ENCODE measurements around the gene STING1.

STING1 gene

DNA sequence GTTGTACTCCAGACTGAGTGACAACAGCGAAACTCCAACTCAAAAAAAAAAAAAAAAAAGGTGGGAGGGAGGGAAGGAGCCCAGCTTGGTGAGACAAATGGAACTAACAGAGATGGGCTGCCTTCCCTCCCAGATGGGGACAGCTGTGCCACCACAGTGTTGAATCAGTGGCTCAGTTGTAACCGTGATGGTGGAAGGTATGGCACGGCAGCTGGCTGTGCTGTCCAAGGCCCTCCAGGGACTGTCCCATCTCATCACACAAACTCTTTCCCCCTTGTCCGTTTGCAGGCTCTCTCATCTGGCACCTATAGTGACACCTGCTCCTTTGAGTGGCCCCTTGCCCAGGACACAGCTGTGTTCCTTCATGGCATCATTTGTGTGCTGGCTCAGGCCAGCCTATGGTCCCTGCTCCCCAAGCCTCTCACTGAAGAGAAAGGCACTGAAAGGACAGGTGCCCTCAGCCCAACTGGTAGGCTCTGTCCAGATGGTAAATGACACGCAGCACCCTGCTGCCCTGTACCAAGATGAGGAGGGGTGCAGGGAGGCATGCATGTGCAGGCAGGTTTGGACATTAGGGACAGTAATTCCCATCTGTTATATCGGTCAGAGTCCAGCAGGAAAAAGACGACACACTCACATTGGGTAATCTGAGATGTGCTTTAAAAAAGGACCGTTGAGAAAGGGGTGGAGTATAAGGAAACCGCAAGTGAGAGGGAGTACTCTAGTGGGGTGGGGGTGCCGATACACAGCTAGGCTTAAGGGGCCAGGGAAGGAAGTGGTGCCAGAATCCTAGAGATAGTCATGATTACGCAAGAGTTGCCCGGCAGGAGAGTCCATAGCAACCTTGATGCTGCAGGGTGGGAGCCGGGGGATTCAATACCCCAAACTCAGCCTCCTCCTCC is 7.4 kb downstream of the STING1 start:
- no peak for DNase-seq (ENCODE audit: extremely low read depth, insufficient read length)
- Histone ChIP-seq H3K27me3 (replicated peaks; ENCODE audit: control insufficient read depth, insufficient read depth, low read length) (no peaks in the 10 kb centered on the region), H3K36me3 (ENCODE audit: control insufficient read depth, insufficient read depth, low read length) (no peaks in the 10 kb centered on the region; the same call in 1 of the 2 replicates), H3K4me3 (replicated peaks; ENCODE audit: low read depth, low read length) (no peak overlapping the region)
- no peak for TF ChIP-seq CTCF (IDR thresholded peaks at IDR 0.05; ENCODE audit: insufficient read depth, low read length, poor library complexity, severe bottlenecking)

DNA sequence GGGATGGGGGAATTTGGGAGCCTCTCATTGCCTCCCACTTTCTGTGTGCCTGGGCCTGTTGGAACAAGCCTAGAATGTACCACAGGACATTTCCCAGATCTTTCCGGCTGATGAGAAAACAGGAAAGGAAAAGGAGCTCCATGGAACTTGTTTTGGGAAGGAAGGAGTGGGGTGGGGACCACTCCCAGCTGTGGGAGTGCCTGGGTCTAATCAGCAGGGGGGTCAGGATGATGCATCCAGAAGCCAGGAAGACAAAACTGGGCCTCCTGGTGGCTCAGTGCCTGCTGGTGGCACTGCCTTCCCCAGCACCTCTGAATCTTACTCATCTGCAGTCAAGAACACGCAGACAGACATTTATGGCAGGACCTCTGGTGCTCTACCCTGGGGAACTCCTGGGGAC is 9.0 kb downstream of the STING1 start:
- H3K27me3 ChIP-seq (replicated peaks; ENCODE audit: control insufficient read depth, insufficient read depth, low read length), result no peaks in the 10 kb centered on the region
- DNase-seq (ENCODE audit: extremely low read depth, insufficient read length), result no peak

GRCh38 chr5:139473105-139473504 is 9.5 kb downstream of the STING1 start:
- no peaks in the 10 kb centered on the region; the same call in 1 of the 2 replicates for H3K36me3 ChIP-seq (ENCODE audit: control insufficient read depth, insufficient read depth, low read length)
- TF ChIP-seq CTCF (IDR thresholded peaks at IDR 0.05; ENCODE audit: insufficient read depth, low read length, poor library complexity, severe bottlenecking), result no peak
- no peak for DNase-seq (ENCODE audit: extremely low read depth, insufficient read length)

More for the DNA sequence above, 9.0 kb downstream of the STING1 start:
- no peaks in the 10 kb centered on the region; the same call in 1 of the 2 replicates for H3K36me3 ChIP-seq (ENCODE audit: control insufficient read depth, insufficient read depth, low read length)
- no peak for TF ChIP-seq CTCF (IDR thresholded peaks at IDR 0.05; ENCODE audit: insufficient read depth, low read length, poor library complexity, severe bottlenecking)
- no peak overlapping the region for H3K4me3 ChIP-seq (replicated peaks; ENCODE audit: low read depth, low read length)

DNA sequence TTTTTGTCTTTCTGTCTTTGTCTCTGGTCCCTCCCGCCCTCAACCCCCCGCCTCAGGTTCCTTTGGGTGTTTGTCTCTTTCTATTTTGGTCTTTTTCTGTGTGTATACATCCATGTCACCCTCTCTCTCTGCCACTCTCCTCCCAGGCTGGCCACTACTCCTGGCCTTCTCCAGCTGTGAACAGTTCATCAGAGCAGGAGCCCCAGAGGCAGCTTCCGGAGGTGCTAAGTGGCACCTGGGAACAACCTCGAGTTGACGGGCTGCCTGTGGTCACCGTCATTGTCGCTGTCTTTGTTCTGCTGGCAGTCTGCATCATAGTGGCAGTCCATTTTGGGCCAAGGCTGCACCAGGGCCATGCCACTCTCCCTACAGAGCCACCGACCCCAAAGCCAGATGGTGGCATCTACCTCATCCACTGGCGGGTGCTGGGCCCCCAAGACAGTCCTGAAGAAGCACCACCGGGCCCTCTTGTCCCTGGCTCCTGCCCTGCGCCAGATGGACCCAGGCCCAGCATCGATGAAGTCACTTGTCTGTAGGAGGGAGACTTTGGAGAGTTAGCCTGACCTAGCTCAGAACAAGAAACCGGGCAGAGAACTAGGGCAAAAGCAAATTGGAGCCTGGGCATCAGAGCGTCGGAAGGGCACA is 10.1 kb downstream of the STING1 start:
- H3K27me3 ChIP-seq (replicated peaks; ENCODE audit: control insufficient read depth, insufficient read depth, low read length), result no peaks in the 10 kb centered on the region
- TF ChIP-seq CTCF (IDR thresholded peaks at IDR 0.05; ENCODE audit: insufficient read depth, low read length, poor library complexity, severe bottlenecking), result no peak
- no peak overlapping the region for H3K4me3 ChIP-seq (replicated peaks; ENCODE audit: low read depth, low read length)
- no peaks in the 10 kb centered on the region; the same call in 1 of the 2 replicates for H3K36me3 ChIP-seq (ENCODE audit: control insufficient read depth, insufficient read depth, low read length)
- no peak for DNase-seq (ENCODE audit: extremely low read depth, insufficient read length)

More at GRCh38 chr5:139473105-139473504, 9.5 kb downstream of the STING1 start:
- H3K4me3 ChIP-seq (replicated peaks; ENCODE audit: low read depth, low read length), result no peak overlapping the region
- no peaks in the 10 kb centered on the region for H3K27me3 ChIP-seq (replicated peaks; ENCODE audit: control insufficient read depth, insufficient read depth, low read length)

DNA sequence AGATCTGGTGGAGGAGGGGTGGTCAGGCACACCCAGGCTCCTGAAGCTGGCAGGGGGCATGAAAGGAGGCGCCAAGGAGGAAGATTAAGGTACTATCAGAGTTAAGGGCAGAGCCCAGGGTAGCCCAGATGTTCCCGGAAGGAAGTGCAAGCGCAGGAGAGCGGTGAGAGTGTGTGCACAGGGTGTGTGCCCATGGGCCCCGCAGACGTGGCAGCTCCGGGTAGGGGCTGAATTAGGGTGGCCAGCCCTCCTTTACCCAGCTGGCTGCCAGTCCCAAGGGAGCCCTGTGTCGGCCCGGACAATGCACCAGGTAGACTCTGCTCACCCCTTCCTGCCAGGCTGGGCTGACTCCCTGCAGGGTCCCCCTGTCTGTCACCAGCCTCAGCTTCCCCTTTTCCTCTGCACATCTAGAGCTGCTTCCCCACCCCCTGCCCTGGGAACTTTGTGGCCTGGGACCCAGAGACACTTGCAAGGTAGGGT is 11.7 kb downstream of the STING1 start, which contains the start of gene SMIM33:
Gene SMIM33 (plus strand): TSS at position 184 of the 480 bp plus-strand sequence. CDS start 118 bp downstream, at position 302.
- TF ChIP-seq CTCF (IDR thresholded peaks at IDR 0.05; ENCODE audit: insufficient read depth, low read length, poor library complexity, severe bottlenecking), result no peak
- Histone ChIP-seq H3K36me3 (ENCODE audit: control insufficient read depth, insufficient read depth, low read length) (no peaks in the 10 kb centered on the region; the same call in 1 of the 2 replicates), H3K4me3 (replicated peaks; ENCODE audit: low read depth, low read length) (no peak within 1 kb of the TSS), H3K27me3 (replicated peaks; ENCODE audit: control insufficient read depth, insufficient read depth, low read length) (no peaks in the 10 kb centered on the region)
- DNase-seq (ENCODE audit: extremely low read depth, insufficient read length), result no peak

All from GM06990 (cell line).